ENCODE measurements around the gene MAOA. TPM values are rescaled to one million over a fixed set of nuclear protein-coding genes. Genes with fewer than 3 reads are reported as not detected.

The MAOA gene
- total RNA-seq, 1 donor from 2014 or later: 12.7 TPM

DNA sequence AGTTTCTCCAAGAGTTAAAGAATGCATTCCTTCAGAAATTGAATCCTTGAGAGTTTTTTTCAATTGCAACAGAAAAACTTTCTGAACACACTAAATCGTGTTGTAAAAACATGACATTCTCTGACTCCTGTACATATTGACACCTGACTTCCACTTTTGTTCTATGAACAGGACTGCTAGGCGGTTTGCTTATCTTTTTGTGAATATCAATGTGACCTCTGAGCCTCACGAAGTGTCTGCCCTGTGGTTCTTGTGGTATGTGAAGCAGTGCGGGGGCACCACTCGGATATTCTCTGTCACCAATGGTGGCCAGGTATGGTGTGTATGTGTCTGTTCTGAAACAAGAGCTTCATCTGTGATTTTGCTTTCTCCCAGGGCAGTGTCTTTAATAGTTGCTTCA is 71.9 kb downstream of the MAOA start:
- H3K27me3 ChIP-seq: no peaks in the 10 kb centered on the region
- H3K9ac ChIP-seq: no peak overlapping the region
- no peaks in the 10 kb centered on the region for H4K20me1 ChIP-seq (ENCODE audit: low read depth)
- H3F3A ChIP-seq (ENCODE audit: low read depth): no peaks in the 10 kb centered on the region
- H3K36me3 Mint-ChIP-seq: no peaks in the 10 kb centered on the region
- H2AFZ ChIP-seq (replicated peaks): no peak overlapping the region
- peaks cover 11% of the 10 kb centered on the region for H3K9me3 Mint-ChIP-seq
- TF ChIP-seq EZH2 (IDR thresholded peaks at IDR 0.05) (no peak), EZH2phosphoT487 (IDR thresholded peaks at IDR 0.05) (no peak)
- TF ChIP-seq, protein P1, sequence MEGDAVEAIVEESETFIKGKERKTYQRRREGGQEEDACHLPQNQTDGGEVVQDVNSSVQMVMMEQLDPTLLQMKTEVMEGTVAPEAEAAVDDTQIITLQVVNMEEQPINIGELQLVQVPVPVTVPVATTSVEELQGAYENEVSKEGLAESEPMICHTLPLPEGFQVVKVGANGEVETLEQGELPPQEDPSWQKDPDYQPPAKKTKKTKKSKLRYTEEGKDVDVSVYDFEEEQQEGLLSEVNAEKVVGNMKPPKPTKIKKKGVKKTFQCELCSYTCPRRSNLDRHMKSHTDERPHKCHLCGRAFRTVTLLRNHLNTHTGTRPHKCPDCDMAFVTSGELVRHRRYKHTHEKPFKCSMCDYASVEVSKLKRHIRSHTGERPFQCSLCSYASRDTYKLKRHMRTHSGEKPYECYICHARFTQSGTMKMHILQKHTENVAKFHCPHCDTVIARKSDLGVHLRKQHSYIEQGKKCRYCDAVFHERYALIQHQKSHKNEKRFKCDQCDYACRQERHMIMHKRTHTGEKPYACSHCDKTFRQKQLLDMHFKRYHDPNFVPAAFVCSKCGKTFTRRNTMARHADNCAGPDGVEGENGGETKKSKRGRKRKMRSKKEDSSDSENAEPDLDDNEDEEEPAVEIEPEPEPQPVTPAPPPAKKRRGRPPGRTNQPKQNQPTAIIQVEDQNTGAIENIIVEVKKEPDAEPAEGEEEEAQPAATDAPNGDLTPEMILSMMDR (IDR thresholded peaks at IDR 0.05): no peak
- H3K9me3 ChIP-seq (ENCODE audit: low read depth): no peaks in the 10 kb centered on the region
- no peak overlapping the region for H3K4me3 Mint-ChIP-seq
- no peaks in the 10 kb centered on the region for H3K27me3 Mint-ChIP-seq (ENCODE audit: insufficient read depth, low read depth)
- H3K4me1 ChIP-seq: no peaks in the 10 kb centered on the region
- H3K4me1 Mint-ChIP-seq: no peaks in the 10 kb centered on the region
- H3K4me2 ChIP-seq: no peak overlapping the region
- H3K4me3 ChIP-seq: no peak overlapping the region
- no peak overlapping the region for H3K27ac ChIP-seq
- no peaks in the 10 kb centered on the region for H3K79me2 ChIP-seq (ENCODE audit: low read depth)
- H3K27ac Mint-ChIP-seq: no peak overlapping the region
- no peak for DNase-seq (ENCODE audit: low spot score)
- no peaks in the 10 kb centered on the region for H3K36me3 ChIP-seq

DNA sequence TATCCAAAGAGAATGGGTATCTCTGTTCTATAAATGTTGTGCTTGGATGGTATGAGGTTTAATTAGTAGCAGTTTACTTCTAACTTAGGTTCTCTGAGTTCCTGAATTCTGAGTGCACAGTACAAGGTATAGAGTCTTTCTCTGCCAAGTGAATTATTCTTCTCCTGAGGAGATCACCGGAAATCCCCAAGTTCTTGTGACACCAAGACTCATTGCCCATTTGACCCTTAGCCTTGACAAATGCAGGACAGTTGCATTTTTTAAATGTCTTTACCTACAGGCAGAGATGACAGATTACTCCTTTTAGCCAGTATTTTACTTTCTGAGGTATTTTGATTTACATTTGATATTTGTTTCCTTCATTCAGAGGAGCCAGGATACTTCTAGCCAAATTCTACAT is 72.9 kb downstream of the MAOA start:
- H4K20me1 ChIP-seq (ENCODE audit: low read depth): no peaks in the 10 kb centered on the region
- Mint-ChIP-seq H3K4me1 (no peaks in the 10 kb centered on the region), H3K27me3 (ENCODE audit: insufficient read depth, low read depth) (no peaks in the 10 kb centered on the region), H3K36me3 (no peaks in the 10 kb centered on the region), H3K4me3 (no peak overlapping the region), H3K9me3 (peaks cover 8% of the 10 kb centered on the region), H3K27ac (no peak overlapping the region)
- no peaks in the 10 kb centered on the region for H3K79me2 ChIP-seq (ENCODE audit: low read depth)
- no peaks in the 10 kb centered on the region for H3F3A ChIP-seq (ENCODE audit: low read depth)
- H3K27me3 ChIP-seq: no peaks in the 10 kb centered on the region
- no peak overlapping the region for H3K4me2 ChIP-seq
- H3K9me3 ChIP-seq (ENCODE audit: low read depth): no peaks in the 10 kb centered on the region
- TF ChIP-seq EZH2 (IDR thresholded peaks at IDR 0.05) (no peak), EZH2phosphoT487 (IDR thresholded peaks at IDR 0.05) (no peak)
- TF ChIP-seq, protein P1 (IDR thresholded peaks at IDR 0.05): no peak
- H3K27ac ChIP-seq: no peak overlapping the region
- H3K4me3 ChIP-seq: no peak overlapping the region
- H3K4me1 ChIP-seq: no peaks in the 10 kb centered on the region
- H2AFZ ChIP-seq (replicated peaks): no peak overlapping the region
- H3K36me3 ChIP-seq: no peaks in the 10 kb centered on the region
- DNase-seq (ENCODE audit: low spot score): no peak
- H3K9ac ChIP-seq: no peak overlapping the region

GRCh38 chrX:43731086-43731485 is 75.0 kb downstream of the MAOA start:
- H3K9me3 Mint-ChIP-seq: peaks cover 8% of the 10 kb centered on the region
- no peak overlapping the region for H3K27ac Mint-ChIP-seq
- DNase-seq (ENCODE audit: low spot score): no peak
- Histone ChIP-seq H2AFZ (replicated peaks) (no peak overlapping the region), H3K4me3 (no peak overlapping the region), H3K9ac (no peak overlapping the region), H3K27ac (no peak overlapping the region), H4K20me1 (ENCODE audit: low read depth) (no peaks in the 10 kb centered on the region), H3K36me3 (no peaks in the 10 kb centered on the region), H3K4me2 (no peak overlapping the region), H3K4me1 (peaks cover 6% of the 10 kb centered on the region), H3K79me2 (ENCODE audit: low read depth) (no peaks in the 10 kb centered on the region), H3K9me3 (ENCODE audit: low read depth) (no peaks in the 10 kb centered on the region), H3K27me3 (no peaks in the 10 kb centered on the region), H3F3A (ENCODE audit: low read depth) (no peaks in the 10 kb centered on the region)
- peaks cover 3% of the 10 kb centered on the region for H3K4me1 Mint-ChIP-seq
- H3K4me3 Mint-ChIP-seq: no peak overlapping the region
- TF ChIP-seq, protein P1 (IDR thresholded peaks at IDR 0.05): no peak
- no peak for TF ChIP-seq EZH2 (IDR thresholded peaks at IDR 0.05)
- TF ChIP-seq EZH2phosphoT487 (IDR thresholded peaks at IDR 0.05): no peak
- H3K27me3 Mint-ChIP-seq (ENCODE audit: insufficient read depth, low read depth): peaks cover 2% of the 10 kb centered on the region
- H3K36me3 Mint-ChIP-seq: no peaks in the 10 kb centered on the region
